ENCODE results near the gene APBA1.

APBA1 gene

GRCh38 chr9:69585571-69585970 lies 86.6 kb downstream of the APBA1 start:
- DNase-seq (ENCODE audit: insufficient read length, low spot score) (no peak), FAIRE-seq (no peak)
- TF ChIP-seq POLR2AphosphoS5 (IDR thresholded peaks at IDR 0.05; ENCODE audit: low read depth, low read length) (no peak), PAX5 (IDR thresholded peaks at IDR 0.05; ENCODE audit: insufficient read depth, low read length, severe bottlenecking) (no peak), TAF1 (IDR thresholded peaks at IDR 0.05; ENCODE audit: low read depth, low read length) (no peak), POU2F2 (IDR thresholded peaks at IDR 0.05; ENCODE audit: low read depth, low read length) (no peak), POLR2A (IDR thresholded peaks at IDR 0.05; ENCODE audit: low read depth, low read length) (no peak), SPI1 (IDR thresholded peaks at IDR 0.05; ENCODE audit: low read depth, low read length) (no peak)

- no peak for DNase-seq (ENCODE audit: insufficient read length, low spot score)
- no peak for TF ChIP-seq POLR2A (IDR thresholded peaks at IDR 0.05; ENCODE audit: low read depth, low read length)
- TF ChIP-seq SPI1 (IDR thresholded peaks at IDR 0.05; ENCODE audit: low read depth, low read length): no peak
- no peak for TF ChIP-seq POU2F2 (IDR thresholded peaks at IDR 0.05; ENCODE audit: low read depth, low read length)
- TF ChIP-seq POLR2AphosphoS5 (IDR thresholded peaks at IDR 0.05; ENCODE audit: low read depth, low read length): no peak
- no peak for TF ChIP-seq TAF1 (IDR thresholded peaks at IDR 0.05; ENCODE audit: low read depth, low read length)
- TF ChIP-seq PAX5 (IDR thresholded peaks at IDR 0.05; ENCODE audit: insufficient read depth, low read length, severe bottlenecking): no peak
- no peak for FAIRE-seq
These were observed 87.4 kb downstream of the APBA1 start for GRCh38 chr9:69584759-69585158.

- TF ChIP-seq POLR2A (IDR thresholded peaks at IDR 0.05; ENCODE audit: low read depth, low read length) (no peak), POU2F2 (IDR thresholded peaks at IDR 0.05; ENCODE audit: low read depth, low read length) (no peak), POLR2AphosphoS5 (IDR thresholded peaks at IDR 0.05; ENCODE audit: low read depth, low read length) (no peak), SPI1 (IDR thresholded peaks at IDR 0.05; ENCODE audit: low read depth, low read length) (no peak), TAF1 (IDR thresholded peaks at IDR 0.05; ENCODE audit: low read depth, low read length) (no peak), PAX5 (IDR thresholded peaks at IDR 0.05; ENCODE audit: insufficient read depth, low read length, severe bottlenecking) (no peak)
- DNase-seq (ENCODE audit: insufficient read length, low spot score): no peak
- FAIRE-seq: no peak
These were observed 88.4 kb downstream of the APBA1 start for GRCh38 chr9:69583645-69584234.

DNA sequence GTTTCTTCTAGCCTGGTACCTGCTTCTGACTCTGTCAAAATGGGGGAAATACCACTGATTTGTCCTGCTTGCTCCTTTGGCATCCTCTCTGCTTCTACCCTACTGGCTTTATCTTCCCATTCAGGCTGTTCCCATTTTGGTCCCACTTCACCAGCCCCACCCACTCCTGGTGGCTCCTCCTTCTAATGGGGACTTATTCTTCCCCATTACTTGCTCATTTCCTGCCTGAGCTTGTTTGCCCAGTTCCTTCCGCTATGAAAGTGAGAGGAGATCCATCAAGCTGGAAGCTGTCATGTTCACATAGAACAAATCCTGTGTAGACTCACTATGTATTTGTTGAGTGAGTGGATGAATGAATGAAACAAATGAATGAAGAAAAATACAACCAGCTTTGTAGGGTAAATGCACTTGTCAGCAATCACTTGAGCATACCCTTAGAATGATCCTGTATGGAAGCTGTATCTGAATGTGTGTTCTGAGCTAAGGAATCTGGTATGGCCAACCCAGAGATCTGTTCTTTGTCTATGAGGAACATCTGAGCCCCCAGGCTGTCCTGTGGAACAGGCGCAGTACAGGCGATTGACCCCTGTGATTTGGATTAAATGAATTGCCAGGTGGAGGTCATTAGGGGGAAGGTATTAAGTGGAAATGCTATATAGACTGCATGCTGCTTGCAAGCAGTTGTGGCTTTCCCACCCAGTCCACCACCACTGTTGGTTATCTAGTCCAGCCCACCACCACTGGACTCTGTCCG lies 89.5 kb downstream of the APBA1 start:
- no peak for TF ChIP-seq POLR2AphosphoS5 (IDR thresholded peaks at IDR 0.05; ENCODE audit: low read depth, low read length)
- TF ChIP-seq POLR2A (IDR thresholded peaks at IDR 0.05; ENCODE audit: low read depth, low read length): no peak
- no peak for TF ChIP-seq TAF1 (IDR thresholded peaks at IDR 0.05; ENCODE audit: low read depth, low read length)
- TF ChIP-seq POU2F2 (IDR thresholded peaks at IDR 0.05; ENCODE audit: low read depth, low read length): no peak
- TF ChIP-seq PAX5 (IDR thresholded peaks at IDR 0.05; ENCODE audit: insufficient read depth, low read length, severe bottlenecking): no peak
- DNase-seq (ENCODE audit: insufficient read length, low spot score) (no peak), FAIRE-seq (no peak)

DNA sequence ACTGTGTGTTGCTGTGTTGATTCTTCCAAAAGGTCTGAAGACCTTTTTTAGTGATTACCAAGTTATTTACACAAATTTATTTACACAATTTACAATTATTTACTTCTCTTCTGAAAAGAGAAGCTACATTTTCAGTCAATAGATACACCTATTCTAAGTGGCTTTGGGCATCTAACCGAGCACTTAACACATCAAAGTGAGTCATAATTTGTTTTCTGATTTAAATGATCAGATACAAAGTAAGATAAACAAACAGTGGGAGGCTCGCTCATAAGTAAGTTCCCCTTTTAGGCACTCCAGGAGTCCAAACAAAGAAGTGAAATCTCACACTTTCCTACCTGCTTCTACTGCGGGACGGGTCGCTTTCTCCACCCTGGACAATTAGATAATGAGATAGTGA lies 90.2 kb downstream of the APBA1 start:
- FAIRE-seq (no peak), DNase-seq (ENCODE audit: insufficient read length, low spot score) (no peak)
- TF ChIP-seq SPI1 (IDR thresholded peaks at IDR 0.05; ENCODE audit: low read depth, low read length) (no peak), POU2F2 (IDR thresholded peaks at IDR 0.05; ENCODE audit: low read depth, low read length) (no peak)

GRCh38 chr9:69580582-69581214 lies 91.5 kb downstream of the APBA1 start:
- no peak for FAIRE-seq
- DNase-seq (ENCODE audit: insufficient read length, low spot score): no peak
- no peak for TF ChIP-seq PAX5 (IDR thresholded peaks at IDR 0.05; ENCODE audit: insufficient read depth, low read length, severe bottlenecking)
- TF ChIP-seq TAF1 (IDR thresholded peaks at IDR 0.05; ENCODE audit: low read depth, low read length): no peak
- no peak for TF ChIP-seq POLR2A (IDR thresholded peaks at IDR 0.05; ENCODE audit: low read depth, low read length)
- no peak for TF ChIP-seq POLR2AphosphoS5 (IDR thresholded peaks at IDR 0.05; ENCODE audit: low read depth, low read length)
- TF ChIP-seq SPI1 (IDR thresholded peaks at IDR 0.05; ENCODE audit: low read depth, low read length): no peak
- TF ChIP-seq POU2F2 (IDR thresholded peaks at IDR 0.05; ENCODE audit: low read depth, low read length): no peak

DNA sequence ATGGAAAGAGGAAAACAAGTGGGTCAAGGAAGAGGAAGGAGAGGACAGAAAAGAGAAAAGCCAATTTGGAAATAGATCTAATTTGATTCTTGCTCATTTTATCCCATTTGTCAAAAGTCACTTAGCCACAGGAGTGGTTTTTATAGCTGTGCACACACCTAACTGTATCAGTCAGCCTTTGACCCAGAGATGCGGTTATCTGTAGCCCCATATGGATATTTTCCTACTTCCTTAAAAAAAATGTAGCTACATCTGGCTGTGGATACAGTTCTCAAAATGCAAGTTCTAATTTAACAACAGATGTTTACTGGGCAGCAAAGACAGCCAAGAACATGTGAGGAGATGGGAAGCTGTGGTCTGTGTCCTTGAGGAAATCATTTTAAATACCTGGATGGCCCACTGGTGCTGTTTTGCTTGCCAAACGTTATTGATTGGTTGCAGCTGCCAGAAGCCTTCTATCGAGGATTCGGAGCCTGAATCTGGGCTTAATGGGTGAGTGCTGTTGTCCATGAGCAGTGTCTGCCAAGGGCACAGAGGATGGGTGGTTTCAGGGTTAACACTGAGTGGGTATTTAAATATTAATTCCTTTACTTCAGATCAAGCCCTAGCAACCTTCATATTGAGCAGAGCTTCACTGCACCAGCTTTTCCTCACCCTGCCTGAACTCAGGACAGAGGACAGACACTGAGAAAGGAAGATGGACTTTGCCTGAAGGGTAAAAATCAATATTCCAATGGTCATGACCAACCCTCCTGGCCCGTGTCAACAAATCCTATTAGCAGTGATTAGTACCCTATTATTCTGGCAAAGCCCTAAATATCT lies 92.2 kb downstream of the APBA1 start:
- FAIRE-seq (no peak), DNase-seq (ENCODE audit: insufficient read length, low spot score) (no peak)
- no peak for TF ChIP-seq TAF1 (IDR thresholded peaks at IDR 0.05; ENCODE audit: low read depth, low read length)
- no peak for TF ChIP-seq SPI1 (IDR thresholded peaks at IDR 0.05; ENCODE audit: low read depth, low read length)
- no peak for TF ChIP-seq POLR2AphosphoS5 (IDR thresholded peaks at IDR 0.05; ENCODE audit: low read depth, low read length)
- no peak for TF ChIP-seq POLR2A (IDR thresholded peaks at IDR 0.05; ENCODE audit: low read depth, low read length)
- TF ChIP-seq PAX5 (IDR thresholded peaks at IDR 0.05; ENCODE audit: insufficient read depth, low read length, severe bottlenecking): no peak
- TF ChIP-seq POU2F2 (IDR thresholded peaks at IDR 0.05; ENCODE audit: low read depth, low read length): no peak

GRCh38 chr9:69579032-69579758 lies 93.0 kb downstream of the APBA1 start:
- TF ChIP-seq TAF1 (IDR thresholded peaks at IDR 0.05; ENCODE audit: low read depth, low read length) (no peak), PAX5 (IDR thresholded peaks at IDR 0.05; ENCODE audit: insufficient read depth, low read length, severe bottlenecking) (no peak), POLR2AphosphoS5 (IDR thresholded peaks at IDR 0.05; ENCODE audit: low read depth, low read length) (no peak), SPI1 (IDR thresholded peaks at IDR 0.05; ENCODE audit: low read depth, low read length) (no peak), POLR2A (IDR thresholded peaks at IDR 0.05; ENCODE audit: low read depth, low read length) (no peak), POU2F2 (IDR thresholded peaks at IDR 0.05; ENCODE audit: low read depth, low read length) (no peak)
- FAIRE-seq (no peak), DNase-seq (ENCODE audit: insufficient read length, low spot score) (no peak)
